H1 (cell line): ENCODE data around the gene UROD. TPM values are rescaled to one million over a fixed set of nuclear protein-coding genes. Genes with fewer than 3 reads are reported as not detected.

Experiments used
- CTCF ChIA-PET: fragments of 300-600 bp; sonication (Branson Sonifier 250); formaldehyde crosslinking; loops from one replicate; lab custom pipeline; 2021; ENCODE audit not compliant: partially characterized antibody; lab: Charles Lee
- POLR2A ChIA-PET: fragments of 300-600 bp; sonication (Branson Sonifier 250); formaldehyde crosslinking; loops from one replicate; lab custom pipeline; 2021; ENCODE audit warnings: inconsistent platforms; ENCODE audit not compliant: partially characterized antibody; lab: Charles Lee
- DNase-seq, 2 experiments: peaks; one replicate each; pipeline versions ENCODE4 v3.0.0 to v3.0.0-alpha.2; 2010 to 2022; ENCODE audit warnings: low spot score in 2 of 2, low read depth in 1 of 2, mixed read lengths in 1 of 2
- FAIRE-seq: peaks from 2 replicates; lab custom pipeline; 2011; peaks lifted over from hg19 to GRCh38; lab: Jason Lieb, UNC
- H2AFZ ChIP-seq: 2 replicates; pipeline ENCODE4 v1.8.1; 2012; ENCODE audit warnings: low read length, inconsistent platforms
- H2AK5ac ChIP-seq: 2 replicates; pipeline ENCODE4 v1.6.1; 2013; ENCODE audit warnings: low read depth, low read length
- H2BK120ac ChIP-seq: replicated peaks from 2 replicates; pipeline ENCODE3; 2013; ENCODE audit warnings: low read depth, low read length, inconsistent platforms
- H2BK12ac ChIP-seq: 2 replicates; pipeline ENCODE4 v1.6.1; 2013; ENCODE audit warnings: low read depth, low read length
- H2BK15ac ChIP-seq: 2 replicates; pipeline ENCODE4 v1.6.1; 2013; ENCODE audit warnings: low read length
- H2BK20ac ChIP-seq: 2 replicates; pipeline ENCODE4 v1.6.1; 2013; ENCODE audit warnings: low read length
- H2BK5ac ChIP-seq: 2 replicates; pipeline ENCODE4 v1.6.1; 2013; ENCODE audit warnings: low read depth, low read length
- H3K14ac ChIP-seq: 2 replicates; pipeline ENCODE4 v1.6.1; 2013; ENCODE audit warnings: inconsistent platforms; ENCODE audit not compliant: insufficient read length
- H3K18ac ChIP-seq: 2 replicates; pipeline ENCODE4 v1.6.1; 2013; ENCODE audit warnings: low read length; ENCODE audit errors: extremely low read depth
- H3K23ac ChIP-seq: 2 replicates; pipeline ENCODE4 v1.6.1; 2013; ENCODE audit warnings: inconsistent platforms; ENCODE audit not compliant: insufficient read length
- H3K23me2 ChIP-seq: 2 replicates; pipeline ENCODE4 v1.6.1; 2013; ENCODE audit warnings: low read depth, low read length
- H3K27ac ChIP-seq: 2 replicates; pipeline ENCODE4 v1.6.1; 2011; ENCODE audit warnings: low read depth, low read length, inconsistent platforms
- H3K27me3 ChIP-seq, 4 experiments: replicated peaks in 1 of 4; 1 replicate in 1 of 4; 2 replicates in 3 of 4; pipeline versions ENCODE4 v1.6.1 to v1.8.1; 2011 to 2013; ENCODE audit warnings: low read length in 3 of 4, mild to moderate bottlenecking in 3 of 4, inconsistent platforms in 2 of 4, mixed read lengths in 2 of 4, moderate library complexity in 1 of 4; ENCODE audit not compliant: control insufficient read depth in 3 of 4, insufficient read depth in 3 of 4; ENCODE audit errors: extremely low read depth in 1 of 4
- H3K36me3 ChIP-seq, 4 experiments: 2 replicates each; pipeline versions ENCODE4 v1.6.1 to v1.8.1; 2011 to 2013; ENCODE audit warnings: mild to moderate bottlenecking in 4 of 4, low read length in 3 of 4, moderate library complexity in 2 of 4, control low read depth in 1 of 4, inconsistent platforms in 1 of 4; ENCODE audit not compliant: insufficient read depth in 4 of 4, control insufficient read depth in 2 of 4
- H3K4ac ChIP-seq: replicated peaks from 2 replicates; pipeline ENCODE3; 2013; ENCODE audit warnings: low read length, low read depth, mixed read lengths, inconsistent platforms; ENCODE audit not compliant: insufficient read length
- H3K4me1 ChIP-seq, 4 experiments: replicated peaks in 1 of 4; 1 replicate in 1 of 4; 2 replicates in 3 of 4; pipeline versions ENCODE4 v1.6.1 to v1.8.1; 2011 to 2013; ENCODE audit warnings: low read length in 3 of 4, inconsistent platforms in 2 of 4, mixed read lengths in 1 of 4; ENCODE audit not compliant: insufficient read depth in 4 of 4, control insufficient read depth in 3 of 4
- H3K4me2 ChIP-seq, 2 experiments: 2 replicates each; pipeline versions ENCODE4 v1.6.1 to v1.8.1; 2011 to 2013; ENCODE audit warnings: low read depth in 2 of 2, low read length in 2 of 2, control low read depth in 1 of 2, inconsistent platforms in 1 of 2, mild to moderate bottlenecking in 1 of 2; ENCODE audit not compliant: insufficient read depth in 1 of 2
- H3K4me3 ChIP-seq, 4 experiments: fragments of 200-600, 300-600 bp in 1 of 4; sonication (generic), shearing (Covaris generic), sonication (Bioruptor Twin) in 1 of 4; 2 replicates each; pipeline versions ENCODE4 v1.5.1 to v1.8.1; 2011 to 2016; ENCODE audit warnings: low read length in 4 of 4, low read depth in 3 of 4, control low read depth in 2 of 4, inconsistent platforms in 2 of 4, mild to moderate bottlenecking in 2 of 4, mixed read lengths in 1 of 4, moderate library complexity in 1 of 4; ENCODE audit not compliant: insufficient read depth in 2 of 4; ENCODE audit errors: extremely low read depth in 1 of 4
- H3K56ac ChIP-seq: replicated peaks from 2 replicates; pipeline ENCODE3; 2013; ENCODE audit warnings: low read depth, mild to moderate bottlenecking, mixed read lengths, low read length, inconsistent platforms; ENCODE audit not compliant: insufficient read length
- H3K79me1 ChIP-seq: 2 replicates; pipeline ENCODE4 v1.6.1; 2013; ENCODE audit warnings: low read depth, low read length, control low read depth
- H3K79me2 ChIP-seq, 2 experiments: 2 replicates each; pipeline versions ENCODE4 v1.6.1 to v1.8.1; 2012 to 2013; ENCODE audit warnings: low read length in 2 of 2, mild to moderate bottlenecking in 2 of 2, inconsistent platforms in 1 of 2; ENCODE audit not compliant: insufficient read depth in 2 of 2, control insufficient read depth in 1 of 2
- H3K9ac ChIP-seq, 4 experiments: replicated peaks in 1 of 4; 1 replicate in 1 of 4; 2 replicates in 3 of 4; pipeline versions ENCODE4 v1.6.1 to v1.8.1; 2011 to 2013; ENCODE audit warnings: low read depth in 3 of 4, low read length in 3 of 4, control low read depth in 2 of 4, mild to moderate bottlenecking in 2 of 4, moderate library complexity in 2 of 4, inconsistent platforms in 1 of 4; ENCODE audit errors: extremely low read depth in 1 of 4
- H3K9me3 ChIP-seq, 2 experiments: 2 replicates each; pipeline versions ENCODE4 v1.6.1 to v1.8.1; 2012 to 2013; ENCODE audit warnings: mild to moderate bottlenecking in 2 of 2, moderate library complexity in 2 of 2, control low read depth in 1 of 2, inconsistent platforms in 1 of 2, low read depth in 1 of 2, low read length in 1 of 2, mixed read lengths in 1 of 2; ENCODE audit not compliant: insufficient read depth in 2 of 2
- H4K20me1 ChIP-seq, 2 experiments: replicated peaks in 1 of 2; 2 replicates each; pipeline versions ENCODE3 to v1.8.1; 2011 to 2013; ENCODE audit warnings: inconsistent platforms in 2 of 2, low read length in 2 of 2, mild to moderate bottlenecking in 1 of 2; ENCODE audit not compliant: insufficient read depth in 2 of 2, control insufficient read depth in 1 of 2
- H4K5ac ChIP-seq: 2 replicates; pipeline ENCODE4 v1.6.1; 2013; ENCODE audit warnings: low read length, low read depth, mixed read lengths, inconsistent platforms; ENCODE audit not compliant: insufficient read length
- H4K8ac ChIP-seq: 2 replicates; pipeline ENCODE4 v1.8.0; 2013; ENCODE audit warnings: mild to moderate bottlenecking, moderate library complexity, low read length, inconsistent platforms; ENCODE audit not compliant: insufficient read depth; ENCODE audit errors: extremely low read depth
- H4K91ac ChIP-seq: replicated peaks from 2 replicates; pipeline ENCODE3; 2013; ENCODE audit warnings: low read length, mixed read lengths, inconsistent platforms; ENCODE audit not compliant: insufficient read length
- BRCA1 ChIP-seq: IDR thresholded peaks from 2 replicates; pipeline ENCODE4 v1.6.1; 2012; ENCODE audit warnings: low read depth, low read length, improper control_type of control experiment
- CHD2 ChIP-seq: IDR thresholded peaks from 2 replicates; pipeline ENCODE4 v1.6.1; 2012; ENCODE audit warnings: low read length, improper control_type of control experiment
- CREB1 ChIP-seq: IDR thresholded peaks from 2 replicates; pipeline ENCODE4 v1.6.1; 2012; ENCODE audit warnings: inconsistent platforms
- EZH2 ChIP-seq: fragments of 200-600 bp; sonication (generic); IDR thresholded peaks from 2 replicates; pipeline ENCODE4 v1.7.1; 2012; ENCODE audit warnings: low read depth, mild to moderate bottlenecking, moderate library complexity, low read length, inconsistent platforms; ENCODE audit not compliant: severe bottlenecking
- JUND ChIP-seq: IDR thresholded peaks from 2 replicates; pipeline ENCODE4 v1.6.1; 2011; ENCODE audit warnings: mild to moderate bottlenecking, improper control_type of control experiment, low read length
- MAFK ChIP-seq: IDR thresholded peaks from 2 replicates; pipeline ENCODE4 v1.6.1; 2012; ENCODE audit warnings: low read depth, mild to moderate bottlenecking, improper control_type of control experiment, low read length
- MAX ChIP-seq: IDR thresholded peaks from 2 replicates; pipeline ENCODE4 v1.6.1; 2012; ENCODE audit warnings: inconsistent platforms
- NANOG ChIP-seq: IDR thresholded peaks from 2 replicates; pipeline ENCODE4 v1.6.1; 2011; ENCODE audit warnings: low read length, low read depth, mild to moderate bottlenecking, inconsistent platforms; ENCODE audit not compliant: insufficient read depth, poor library complexity, severe bottlenecking
- SAP30 ChIP-seq: fragments of 300-600 bp; sonication (generic); IDR thresholded peaks from 2 replicates; pipeline ENCODE4 v1.7.1; 2012; ENCODE audit warnings: low read length, moderate library complexity, mild to moderate bottlenecking, inconsistent platforms; ENCODE audit not compliant: insufficient read depth, insufficient replicate concordance
- SRF ChIP-seq: IDR thresholded peaks from 2 replicates; pipeline ENCODE4 v1.6.1; 2011; ENCODE audit warnings: mild to moderate bottlenecking, low read depth, low read length, moderate library complexity
- SUZ12 ChIP-seq: fragments of 200-600 bp; sonication (generic); IDR thresholded peaks from 2 replicates; pipeline ENCODE4 v1.6.1; 2012; ENCODE audit warnings: mild to moderate bottlenecking, inconsistent platforms, low read length, moderate library complexity, mixed read lengths
- TAF7 ChIP-seq: optimal IDR thresholded peaks from 2 replicates; pipeline ENCODE3; 2011; ENCODE audit warnings: low read depth, mild to moderate bottlenecking, inconsistent platforms, low read length, moderate library complexity, borderline replicate concordance
- WGBS, 2 experiments: shearing (Covaris generic) in 1 of 2; methylation state at CpG; one replicate each; pipeline versions ENCODE4 v1.1.6 to v1.1.7; 2013 to 2015; ENCODE audit warnings: low lambda C conversion rate in 2 of 2, mixed read lengths in 2 of 2, inconsistent platforms in 1 of 2, low coverage in 1 of 2, missing lambda C conversion rate in 1 of 2; ENCODE audit not compliant: insufficient replicate concordance in 2 of 2, insufficient coverage in 1 of 2, insufficient read length in 1 of 2; ENCODE audit errors: extremely low coverage in 1 of 2, missing lambda C conversion rate in 1 of 2; 5-methylcytosine and 5-hydroxymethylcytosine counted together
- polyA plus RNA-seq, 7 experiments: library from polyadenylated mRNA; depleted of rRNA in 3 of 7; stranded (reverse) in 5 of 7; unstranded in 2 of 7; fragments of >200 nt in 5 of 7; fragments of 200-250 nt in 2 of 7; gene quantifications; 1 replicate in 5 of 7; 2 replicates in 1 of 7; 4 replicates in 1 of 7; pipeline versions ENCODE4 v1.2.1 to v1.2.3, GENCODE V29; 2011 to 2013; ENCODE audit warnings: missing spikeins in 2 of 7, mixed read lengths in 2 of 7
- total RNA-seq: library from RNA; stranded (reverse); fragmentation: NEBNext Ultra II Directional; extraction: Animal tissue kit (Norgen Biotek cat#: 25700); gene quantifications from 2 replicates; pipeline ENCODE4 v1.2.1, GENCODE V29; 2021
- TF ChIP-seq, protein P1 (sequence below): IDR thresholded peaks from 2 replicates; pipeline ENCODE4 v1.6.1; 2012; ENCODE audit warnings: low read length, inconsistent platforms

The UROD gene
- total and polyA plus RNA-seq, 2 of the 8 experiments (the other 6 are each of a cell fraction or from before 2014, with no cell fraction given) = 86.6 to 220 TPM

DNA sequence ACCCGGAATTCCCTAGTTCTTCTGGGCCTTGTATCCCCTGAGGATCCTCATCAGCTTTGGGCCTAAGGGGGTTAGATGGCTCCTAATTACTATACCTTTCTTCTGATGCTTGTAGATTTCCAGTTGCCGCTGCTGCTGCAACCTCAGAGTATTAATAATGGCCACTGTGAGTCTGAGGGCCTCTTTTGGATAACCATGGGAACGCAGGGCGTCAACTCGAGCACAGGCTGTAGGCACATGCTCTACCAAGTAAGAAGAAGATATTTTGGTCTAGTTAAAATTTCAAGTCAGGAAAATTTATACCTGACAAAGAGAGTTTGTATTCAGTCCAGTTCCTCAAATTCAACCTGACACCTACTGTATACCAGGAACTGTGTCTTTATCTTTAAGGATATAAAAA lies 28.2 kb downstream of the UROD start:
- FAIRE-seq = no peak
- ChIA-PET CTCF (interaction anchor here (1.2 to 1.5 kb wide), 4 partner anchors 20 to 316 kb away, joined by 3 to 7 read pairs (median 4); no protein-coding TSS in a partner anchor), POLR2A (no interaction called here)
- H3K4me3 ChIP-seq = no peak overlapping the region
- no peak overlapping the region for H2BK20ac ChIP-seq
- H3K36me3 ChIP-seq = no peaks in the 10 kb centered on the region
- H3K4me2 ChIP-seq = no peak overlapping the region
- H3K23ac ChIP-seq = no peak overlapping the region
- no peak overlapping the region for H2BK12ac ChIP-seq
- no peak overlapping the region for H2AFZ ChIP-seq
- no peak overlapping the region for H2BK120ac ChIP-seq
- H3K4ac ChIP-seq = no peak overlapping the region
- no peak overlapping the region for H3K14ac ChIP-seq
- H3K27me3 ChIP-seq = no peaks in the 10 kb centered on the region
- H3K56ac ChIP-seq = no peak overlapping the region
- H2BK5ac ChIP-seq = no peak overlapping the region
- no peaks in the 10 kb centered on the region for H3K23me2 ChIP-seq
- no peak overlapping the region for H2BK15ac ChIP-seq
- H4K8ac ChIP-seq = no peak overlapping the region
- H2AK5ac ChIP-seq = no peak overlapping the region
- no peak overlapping the region for H4K91ac ChIP-seq
- H3K79me1 ChIP-seq = no peaks in the 10 kb centered on the region
- no peak overlapping the region for H3K18ac ChIP-seq
- peaks cover 0 to 3% (median 0%) of the 10 kb centered on the region in 4 experiments; a peak in 1 of 7 replicates for H3K4me1 ChIP-seq
- H4K20me1 ChIP-seq = no peaks in the 10 kb centered on the region
- H4K5ac ChIP-seq = no peak overlapping the region
- H3K79me2 ChIP-seq = no peaks in the 10 kb centered on the region
- no peak overlapping the region for H3K9ac ChIP-seq
- 93% methylated on average over 5 of the region's 5 CpGs; no CpG with 5 or more reads in 1 of the 2 experiments for WGBS, 2 experiments
- DNase-seq = no peak
- no peaks in the 10 kb centered on the region for H3K9me3 ChIP-seq
- H3K27ac ChIP-seq = no peak overlapping the region
- TF ChIP-seq NANOG (no peak), EZH2 (no peak), CREB1 (no peak), MAX (no peak), MAFK (no peak), SRF (no peak), SUZ12 (no peak), CHD2 (no peak), TAF7 (no peak), SAP30 (no peak), JUND (no peak), BRCA1 (no peak)
- TF ChIP-seq, protein P1, sequence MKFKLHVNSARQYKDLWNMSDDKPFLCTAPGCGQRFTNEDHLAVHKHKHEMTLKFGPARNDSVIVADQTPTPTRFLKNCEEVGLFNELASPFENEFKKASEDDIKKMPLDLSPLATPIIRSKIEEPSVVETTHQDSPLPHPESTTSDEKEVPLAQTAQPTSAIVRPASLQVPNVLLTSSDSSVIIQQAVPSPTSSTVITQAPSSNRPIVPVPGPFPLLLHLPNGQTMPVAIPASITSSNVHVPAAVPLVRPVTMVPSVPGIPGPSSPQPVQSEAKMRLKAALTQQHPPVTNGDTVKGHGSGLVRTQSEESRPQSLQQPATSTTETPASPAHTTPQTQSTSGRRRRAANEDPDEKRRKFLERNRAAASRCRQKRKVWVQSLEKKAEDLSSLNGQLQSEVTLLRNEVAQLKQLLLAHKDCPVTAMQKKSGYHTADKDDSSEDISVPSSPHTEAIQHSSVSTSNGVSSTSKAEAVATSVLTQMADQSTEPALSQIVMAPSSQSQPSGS = no peak
